ENCODE measurements around the gene PDGFB.

The PDGFB gene

DNA sequence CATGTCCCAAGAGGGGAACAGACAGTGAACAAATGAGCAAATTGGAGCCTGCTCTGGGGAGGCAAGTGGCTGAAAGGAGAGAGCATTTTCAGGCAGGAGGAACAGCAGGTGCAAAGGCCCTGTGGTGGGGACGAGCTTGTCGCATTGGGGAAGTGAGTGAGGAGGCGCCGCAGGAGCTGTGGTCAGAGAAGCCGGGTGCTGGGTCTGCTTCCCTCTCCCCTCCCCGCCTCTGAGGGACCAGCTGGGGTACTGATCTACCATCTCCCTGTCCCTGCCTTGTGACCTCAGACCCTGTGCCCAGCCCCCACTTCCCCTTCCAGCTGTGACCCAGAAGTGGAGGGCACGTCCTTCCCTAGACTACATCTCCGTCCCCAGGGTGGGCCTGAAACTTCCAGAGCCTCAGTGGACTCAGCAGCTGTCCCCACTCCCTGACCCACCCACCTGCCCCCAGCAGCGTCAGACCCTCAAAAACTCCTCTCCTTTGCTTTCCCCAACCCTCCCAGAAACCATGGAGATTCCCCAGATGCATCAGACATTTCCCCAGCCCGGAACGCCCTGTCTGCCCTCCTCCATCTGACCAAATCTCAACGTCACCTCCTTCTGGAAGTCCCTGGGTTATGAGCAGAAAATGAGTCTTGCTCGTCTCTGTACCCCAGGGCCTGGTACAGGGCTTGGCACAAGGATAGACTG, 19.7 kb upstream of the PDGFB start:
- Histone ChIP-seq H3K27ac (no peak overlapping the region), H3K4me1 (no peaks in the 10 kb centered on the region), H3K27me3 (no peaks in the 10 kb centered on the region), H3K4me3 (no peak overlapping the region), H3K9me3 (peaks cover 3 to 21% (median 12%) of the 10 kb centered on the region in 3 donors), H3K36me3 (no peaks in the 10 kb centered on the region)
- intact Hi-C loops (cut with DNase I; ENCODE audit: low total_unique reads) = no loop called here
- TF ChIP-seq, protein P1, sequence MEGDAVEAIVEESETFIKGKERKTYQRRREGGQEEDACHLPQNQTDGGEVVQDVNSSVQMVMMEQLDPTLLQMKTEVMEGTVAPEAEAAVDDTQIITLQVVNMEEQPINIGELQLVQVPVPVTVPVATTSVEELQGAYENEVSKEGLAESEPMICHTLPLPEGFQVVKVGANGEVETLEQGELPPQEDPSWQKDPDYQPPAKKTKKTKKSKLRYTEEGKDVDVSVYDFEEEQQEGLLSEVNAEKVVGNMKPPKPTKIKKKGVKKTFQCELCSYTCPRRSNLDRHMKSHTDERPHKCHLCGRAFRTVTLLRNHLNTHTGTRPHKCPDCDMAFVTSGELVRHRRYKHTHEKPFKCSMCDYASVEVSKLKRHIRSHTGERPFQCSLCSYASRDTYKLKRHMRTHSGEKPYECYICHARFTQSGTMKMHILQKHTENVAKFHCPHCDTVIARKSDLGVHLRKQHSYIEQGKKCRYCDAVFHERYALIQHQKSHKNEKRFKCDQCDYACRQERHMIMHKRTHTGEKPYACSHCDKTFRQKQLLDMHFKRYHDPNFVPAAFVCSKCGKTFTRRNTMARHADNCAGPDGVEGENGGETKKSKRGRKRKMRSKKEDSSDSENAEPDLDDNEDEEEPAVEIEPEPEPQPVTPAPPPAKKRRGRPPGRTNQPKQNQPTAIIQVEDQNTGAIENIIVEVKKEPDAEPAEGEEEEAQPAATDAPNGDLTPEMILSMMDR (IDR thresholded peaks at IDR 0.05) = no peak
- peak; percentile 81 to 84 for DNase-seq

DNA sequence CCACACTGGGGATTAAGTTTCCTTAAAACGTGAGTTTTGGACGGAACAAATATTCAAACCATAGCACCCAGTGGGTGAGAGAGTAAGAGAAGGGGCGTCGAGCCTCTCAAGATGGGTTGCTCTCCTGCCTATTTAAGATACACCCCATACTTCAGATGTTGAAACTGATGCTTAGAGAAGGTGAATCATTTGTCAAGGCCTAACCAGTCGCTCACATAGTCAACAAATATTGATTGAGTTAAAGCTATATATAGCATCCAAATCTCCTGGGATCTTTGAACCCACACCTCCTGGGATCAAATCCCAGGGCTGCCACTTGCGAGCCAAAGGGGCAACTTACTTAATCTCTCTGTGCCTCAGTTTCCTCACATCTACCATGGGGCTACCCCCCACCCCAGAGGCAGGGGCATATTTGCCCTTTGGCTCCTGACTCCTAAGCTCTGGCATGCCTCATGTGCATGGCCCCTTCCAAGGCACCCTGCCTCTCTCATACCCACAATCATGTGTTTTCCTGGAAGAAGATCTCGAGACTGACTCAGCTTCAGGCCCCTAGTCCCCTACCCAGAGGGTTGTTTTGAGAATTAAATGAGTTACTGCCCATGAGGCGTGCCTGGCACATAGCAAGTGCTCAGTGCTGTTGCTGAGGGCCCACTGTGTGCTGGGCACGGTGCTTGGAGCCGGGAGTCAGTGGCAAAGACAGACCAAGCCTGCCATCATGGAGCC, 19.0 kb upstream of the PDGFB start:
- Histone ChIP-seq H3K27me3 (no peaks in the 10 kb centered on the region), H3K36me3 (no peaks in the 10 kb centered on the region), H3K4me3 (no peak overlapping the region), H3K27ac (no peak overlapping the region), H3K4me1 (no peaks in the 10 kb centered on the region), H3K9me3 (peaks cover 3 to 21% (median 12%) of the 10 kb centered on the region in 3 donors)
- TF ChIP-seq, protein P1 (IDR thresholded peaks at IDR 0.05) = no peak
- intact Hi-C loops (cut with DNase I; ENCODE audit: low total_unique reads) = no loop called here
- no peak for DNase-seq

DNA sequence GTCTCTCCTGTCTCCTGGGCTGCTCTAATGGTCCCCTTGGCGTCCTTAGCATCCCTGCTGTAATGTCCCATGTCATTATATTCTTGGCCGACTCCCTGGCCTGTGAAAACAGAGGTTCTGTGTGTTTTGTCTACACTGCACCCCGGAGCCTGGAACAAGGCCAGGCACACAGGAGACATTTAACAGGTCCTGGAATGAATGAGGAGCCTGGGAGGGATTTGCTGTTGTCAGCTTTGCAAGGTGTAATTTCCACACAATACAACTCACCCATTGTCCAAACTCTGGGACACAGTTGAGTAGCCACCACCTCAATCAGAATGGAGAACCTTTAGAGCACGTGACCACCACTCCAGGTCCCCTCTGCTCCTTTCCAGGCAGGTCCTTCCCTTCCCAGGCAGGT, 14.9 kb upstream of the PDGFB start:
- Histone ChIP-seq H3K4me1 (peaks cover 0 to 17% (median 9%) of the 10 kb centered on the region in 4 donors), H3K36me3 (no peaks in the 10 kb centered on the region), H3K27ac (no peak overlapping the region), H3K27me3 (no peaks in the 10 kb centered on the region), H3K4me3 (no peak overlapping the region), H3K9me3 (peaks cover 3 to 21% (median 12%) of the 10 kb centered on the region in 3 donors)
- intact Hi-C loops (cut with DNase I; ENCODE audit: low total_unique reads) = no loop called here
- no peak for DNase-seq
- TF ChIP-seq, protein P1 (IDR thresholded peaks at IDR 0.05) = no peak

DNA sequence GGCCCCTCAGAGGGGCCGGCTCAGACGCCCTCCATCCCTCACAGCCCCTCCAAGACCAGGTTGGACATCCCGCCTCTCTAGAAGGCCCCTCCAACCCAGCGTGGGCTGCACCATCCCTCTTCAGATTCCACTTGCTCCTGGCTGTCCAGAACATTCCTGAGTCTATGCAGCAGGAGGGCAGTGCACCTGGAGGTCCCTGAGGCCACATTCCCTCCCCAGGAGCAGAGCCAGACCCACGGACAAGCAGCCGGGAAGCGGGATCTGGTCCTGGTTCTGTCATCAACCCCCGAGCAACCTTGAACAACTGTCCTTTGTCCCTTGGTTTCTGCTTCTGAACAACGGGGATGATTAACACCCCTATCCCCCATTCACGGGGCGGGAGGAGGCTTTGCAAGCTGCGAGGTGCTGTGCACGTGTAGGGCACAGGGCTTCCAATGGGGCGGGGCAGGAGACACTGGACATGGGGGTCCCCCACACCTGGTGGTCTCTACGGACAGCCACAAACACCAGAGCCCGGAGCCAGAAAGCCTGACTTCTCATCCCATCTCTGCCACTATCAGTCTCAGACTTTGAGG, 13.2 kb upstream of the PDGFB start:
- TF ChIP-seq, protein P1 (IDR thresholded peaks at IDR 0.05) = no peak
- intact Hi-C loops (cut with DNase I; ENCODE audit: low total_unique reads) = no loop called here
- no peaks in the 10 kb centered on the region for H3K36me3 ChIP-seq
- peaks cover 0 to 3% of the 10 kb centered on the region in 2 donors for H3K27me3 ChIP-seq
- no peak for DNase-seq
- H3K9me3 ChIP-seq = peaks cover 3 to 21% (median 12%) of the 10 kb centered on the region in 3 donors
- no peak overlapping the region for H3K4me3 ChIP-seq
- H3K27ac ChIP-seq = no peak overlapping the region
- H3K4me1 ChIP-seq = peaks cover 0 to 34% (median 26%) of the 10 kb centered on the region in 4 donors

DNA sequence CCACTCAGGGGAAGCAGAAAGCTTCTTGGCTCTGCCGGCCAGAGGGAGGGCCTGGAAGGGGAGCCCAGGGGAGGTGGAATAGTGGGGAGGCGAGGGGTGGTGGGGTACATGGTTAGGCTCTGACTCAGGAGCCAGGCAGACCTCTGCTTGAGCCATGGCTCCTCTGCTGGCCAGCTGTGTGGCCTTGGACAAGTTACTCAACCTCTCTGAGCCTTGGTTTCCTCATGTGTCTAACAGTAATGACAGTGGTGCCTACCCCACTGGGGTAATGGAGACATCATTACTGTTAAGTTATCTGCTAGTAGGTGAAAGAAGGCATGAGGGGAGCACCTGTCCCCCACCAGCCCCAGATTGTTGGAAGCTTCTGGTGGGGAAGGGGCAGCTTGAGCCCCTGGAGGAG, 12.2 kb upstream of the PDGFB start:
- no peak for DNase-seq
- peaks cover 0 to 38% (median 30%) of the 10 kb centered on the region in 4 donors for H3K4me1 ChIP-seq
- intact Hi-C loops (cut with DNase I; ENCODE audit: low total_unique reads) = no loop called here
- H3K9me3 ChIP-seq = peaks cover 3 to 16% (median 10%) of the 10 kb centered on the region in 3 donors
- no peak overlapping the region for H3K4me3 ChIP-seq
- H3K36me3 ChIP-seq = no peaks in the 10 kb centered on the region
- TF ChIP-seq, protein P1 (IDR thresholded peaks at IDR 0.05) = no peak
- peaks cover 0 to 11% of the 10 kb centered on the region in 2 donors for H3K27me3 ChIP-seq
- no peak overlapping the region for H3K27ac ChIP-seq

All from tibial artery (tissue), 4 donors.